H1 (cell line): ENCODE data around the gene DIAPH2. TPM values are rescaled to one million over a fixed set of nuclear protein-coding genes. Genes with fewer than 3 reads are reported as not detected.

Source experiments
- CTCF ChIA-PET: fragments of 300-600 bp; sonication (Branson Sonifier 250); formaldehyde crosslinking; loops from one replicate; lab custom pipeline; 2021; ENCODE audit not compliant: partially characterized antibody; lab: Charles Lee
- POLR2A ChIA-PET: fragments of 300-600 bp; sonication (Branson Sonifier 250); formaldehyde crosslinking; loops from one replicate; lab custom pipeline; 2021; ENCODE audit warnings: inconsistent platforms; ENCODE audit not compliant: partially characterized antibody; lab: Charles Lee
- DNase-seq, 2 experiments: peaks; one replicate each; pipeline versions ENCODE4 v3.0.0 to v3.0.0-alpha.2; 2010 to 2022; ENCODE audit warnings: low spot score in 2 of 2, low read depth in 1 of 2, mixed read lengths in 1 of 2
- FAIRE-seq: peaks from 2 replicates; lab custom pipeline; 2011; peaks lifted over from hg19 to GRCh38; lab: Jason Lieb, UNC
- H2AFZ ChIP-seq: 2 replicates; pipeline ENCODE4 v1.8.1; 2012; ENCODE audit warnings: low read length, inconsistent platforms
- H2AK5ac ChIP-seq: 2 replicates; pipeline ENCODE4 v1.6.1; 2013; ENCODE audit warnings: low read depth, low read length
- H2BK120ac ChIP-seq: replicated peaks from 2 replicates; pipeline ENCODE3; 2013; ENCODE audit warnings: low read depth, low read length, inconsistent platforms
- H2BK12ac ChIP-seq: 2 replicates; pipeline ENCODE4 v1.6.1; 2013; ENCODE audit warnings: low read depth, low read length
- H2BK15ac ChIP-seq: 2 replicates; pipeline ENCODE4 v1.6.1; 2013; ENCODE audit warnings: low read length
- H2BK20ac ChIP-seq: 2 replicates; pipeline ENCODE4 v1.6.1; 2013; ENCODE audit warnings: low read length
- H2BK5ac ChIP-seq: 2 replicates; pipeline ENCODE4 v1.6.1; 2013; ENCODE audit warnings: low read depth, low read length
- H3K14ac ChIP-seq: 2 replicates; pipeline ENCODE4 v1.6.1; 2013; ENCODE audit warnings: inconsistent platforms; ENCODE audit not compliant: insufficient read length
- H3K18ac ChIP-seq: 2 replicates; pipeline ENCODE4 v1.6.1; 2013; ENCODE audit warnings: low read length; ENCODE audit errors: extremely low read depth
- H3K23ac ChIP-seq: 2 replicates; pipeline ENCODE4 v1.6.1; 2013; ENCODE audit warnings: inconsistent platforms; ENCODE audit not compliant: insufficient read length
- H3K23me2 ChIP-seq: 2 replicates; pipeline ENCODE4 v1.6.1; 2013; ENCODE audit warnings: low read depth, low read length
- H3K27ac ChIP-seq: 2 replicates; pipeline ENCODE4 v1.6.1; 2011; ENCODE audit warnings: low read depth, low read length, inconsistent platforms
- H3K27me3 ChIP-seq, 4 experiments: replicated peaks in 1 of 4; 1 replicate in 1 of 4; 2 replicates in 3 of 4; pipeline versions ENCODE4 v1.6.1 to v1.8.1; 2011 to 2013; ENCODE audit warnings: low read length in 3 of 4, mild to moderate bottlenecking in 3 of 4, inconsistent platforms in 2 of 4, mixed read lengths in 2 of 4, moderate library complexity in 1 of 4; ENCODE audit not compliant: control insufficient read depth in 3 of 4, insufficient read depth in 3 of 4; ENCODE audit errors: extremely low read depth in 1 of 4
- H3K36me3 ChIP-seq, 4 experiments: 2 replicates each; pipeline versions ENCODE4 v1.6.1 to v1.8.1; 2011 to 2013; ENCODE audit warnings: mild to moderate bottlenecking in 4 of 4, low read length in 3 of 4, moderate library complexity in 2 of 4, control low read depth in 1 of 4, inconsistent platforms in 1 of 4; ENCODE audit not compliant: insufficient read depth in 4 of 4, control insufficient read depth in 2 of 4
- H3K4ac ChIP-seq: replicated peaks from 2 replicates; pipeline ENCODE3; 2013; ENCODE audit warnings: low read length, low read depth, mixed read lengths, inconsistent platforms; ENCODE audit not compliant: insufficient read length
- H3K4me1 ChIP-seq, 4 experiments: replicated peaks in 1 of 4; 1 replicate in 1 of 4; 2 replicates in 3 of 4; pipeline versions ENCODE4 v1.6.1 to v1.8.1; 2011 to 2013; ENCODE audit warnings: low read length in 3 of 4, inconsistent platforms in 2 of 4, mixed read lengths in 1 of 4; ENCODE audit not compliant: insufficient read depth in 4 of 4, control insufficient read depth in 3 of 4
- H3K4me2 ChIP-seq, 2 experiments: 2 replicates each; pipeline versions ENCODE4 v1.6.1 to v1.8.1; 2011 to 2013; ENCODE audit warnings: low read depth in 2 of 2, low read length in 2 of 2, control low read depth in 1 of 2, inconsistent platforms in 1 of 2, mild to moderate bottlenecking in 1 of 2; ENCODE audit not compliant: insufficient read depth in 1 of 2
- H3K4me3 ChIP-seq, 4 experiments: fragments of 200-600, 300-600 bp in 1 of 4; sonication (generic), shearing (Covaris generic), sonication (Bioruptor Twin) in 1 of 4; 2 replicates each; pipeline versions ENCODE4 v1.5.1 to v1.8.1; 2011 to 2016; ENCODE audit warnings: low read length in 4 of 4, low read depth in 3 of 4, control low read depth in 2 of 4, inconsistent platforms in 2 of 4, mild to moderate bottlenecking in 2 of 4, mixed read lengths in 1 of 4, moderate library complexity in 1 of 4; ENCODE audit not compliant: insufficient read depth in 2 of 4; ENCODE audit errors: extremely low read depth in 1 of 4
- H3K56ac ChIP-seq: replicated peaks from 2 replicates; pipeline ENCODE3; 2013; ENCODE audit warnings: low read depth, mild to moderate bottlenecking, mixed read lengths, low read length, inconsistent platforms; ENCODE audit not compliant: insufficient read length
- H3K79me1 ChIP-seq: 2 replicates; pipeline ENCODE4 v1.6.1; 2013; ENCODE audit warnings: low read depth, low read length, control low read depth
- H3K79me2 ChIP-seq, 2 experiments: 2 replicates each; pipeline versions ENCODE4 v1.6.1 to v1.8.1; 2012 to 2013; ENCODE audit warnings: low read length in 2 of 2, mild to moderate bottlenecking in 2 of 2, inconsistent platforms in 1 of 2; ENCODE audit not compliant: insufficient read depth in 2 of 2, control insufficient read depth in 1 of 2
- H3K9ac ChIP-seq, 4 experiments: replicated peaks in 1 of 4; 1 replicate in 1 of 4; 2 replicates in 3 of 4; pipeline versions ENCODE4 v1.6.1 to v1.8.1; 2011 to 2013; ENCODE audit warnings: low read depth in 3 of 4, low read length in 3 of 4, control low read depth in 2 of 4, mild to moderate bottlenecking in 2 of 4, moderate library complexity in 2 of 4, inconsistent platforms in 1 of 4; ENCODE audit errors: extremely low read depth in 1 of 4
- H3K9me3 ChIP-seq, 2 experiments: 2 replicates each; pipeline versions ENCODE4 v1.6.1 to v1.8.1; 2012 to 2013; ENCODE audit warnings: mild to moderate bottlenecking in 2 of 2, moderate library complexity in 2 of 2, control low read depth in 1 of 2, inconsistent platforms in 1 of 2, low read depth in 1 of 2, low read length in 1 of 2, mixed read lengths in 1 of 2; ENCODE audit not compliant: insufficient read depth in 2 of 2
- H4K20me1 ChIP-seq, 2 experiments: replicated peaks in 1 of 2; 2 replicates each; pipeline versions ENCODE3 to v1.8.1; 2011 to 2013; ENCODE audit warnings: inconsistent platforms in 2 of 2, low read length in 2 of 2, mild to moderate bottlenecking in 1 of 2; ENCODE audit not compliant: insufficient read depth in 2 of 2, control insufficient read depth in 1 of 2
- H4K5ac ChIP-seq: 2 replicates; pipeline ENCODE4 v1.6.1; 2013; ENCODE audit warnings: low read length, low read depth, mixed read lengths, inconsistent platforms; ENCODE audit not compliant: insufficient read length
- H4K8ac ChIP-seq: 2 replicates; pipeline ENCODE4 v1.8.0; 2013; ENCODE audit warnings: mild to moderate bottlenecking, moderate library complexity, low read length, inconsistent platforms; ENCODE audit not compliant: insufficient read depth; ENCODE audit errors: extremely low read depth
- H4K91ac ChIP-seq: replicated peaks from 2 replicates; pipeline ENCODE3; 2013; ENCODE audit warnings: low read length, mixed read lengths, inconsistent platforms; ENCODE audit not compliant: insufficient read length
- CBX5 ChIP-seq: fragments of 300-800, 300-1000 bp; sonication (generic); IDR thresholded peaks from 2 replicates; pipeline ENCODE4 v1.7.1; 2016; ENCODE audit warnings: antibody characterized with exemption, low read length, low read depth
- CHD2 ChIP-seq: IDR thresholded peaks from 2 replicates; pipeline ENCODE4 v1.6.1; 2012; ENCODE audit warnings: low read length, improper control_type of control experiment
- CREB1 ChIP-seq: IDR thresholded peaks from 2 replicates; pipeline ENCODE4 v1.6.1; 2012; ENCODE audit warnings: inconsistent platforms
- GABPA ChIP-seq: IDR thresholded peaks from 2 replicates; pipeline ENCODE4 v1.6.1; 2011; ENCODE audit warnings: mild to moderate bottlenecking, low read length, moderate library complexity, borderline replicate concordance; ENCODE audit not compliant: insufficient read depth
- HDAC6 ChIP-seq: IDR thresholded peaks from one replicate; pipeline ENCODE4 v1.7.1; 2012; ENCODE audit warnings: low read depth, mild to moderate bottlenecking, inconsistent platforms, low read length, moderate library complexity
- MAFK ChIP-seq: IDR thresholded peaks from 2 replicates; pipeline ENCODE4 v1.6.1; 2012; ENCODE audit warnings: low read depth, mild to moderate bottlenecking, improper control_type of control experiment, low read length
- POLR2A ChIP-seq, 2 experiments: IDR thresholded peaks; 1 replicate in 1 of 2; 2 replicates in 1 of 2; pipeline ENCODE4 v1.6.1; 2011; ENCODE audit warnings: low read depth in 2 of 2, low read length in 2 of 2, mild to moderate bottlenecking in 2 of 2; ENCODE audit errors: control extremely low read depth in 1 of 2
- POLR2AphosphoS5 ChIP-seq: IDR thresholded peaks from 2 replicates; pipeline ENCODE4 v1.6.1; 2011; ENCODE audit warnings: low read depth, low read length
- RAD21 ChIP-seq, 2 experiments: IDR thresholded peaks in 1 of 2; conservative IDR thresholded peaks in 1 of 2; 2 replicates each; pipeline ENCODE4 v1.6.1; 2011; ENCODE audit warnings: low read depth in 2 of 2, low read length in 2 of 2, improper control_type of control experiment in 1 of 2, inconsistent platforms in 1 of 2, mild to moderate bottlenecking in 1 of 2, moderate library complexity in 1 of 2
- SIX5 ChIP-seq: IDR thresholded peaks from 2 replicates; pipeline ENCODE4 v1.6.1; 2011; ENCODE audit warnings: mild to moderate bottlenecking, low read depth, low read length
- SUZ12 ChIP-seq: fragments of 200-600 bp; sonication (generic); IDR thresholded peaks from 2 replicates; pipeline ENCODE4 v1.6.1; 2012; ENCODE audit warnings: mild to moderate bottlenecking, inconsistent platforms, low read length, moderate library complexity, mixed read lengths
- WGBS, 2 experiments: shearing (Covaris generic) in 1 of 2; methylation state at CpG; one replicate each; pipeline versions ENCODE4 v1.1.6 to v1.1.7; 2013 to 2015; ENCODE audit warnings: low lambda C conversion rate in 2 of 2, mixed read lengths in 2 of 2, inconsistent platforms in 1 of 2, low coverage in 1 of 2, missing lambda C conversion rate in 1 of 2; ENCODE audit not compliant: insufficient replicate concordance in 2 of 2, insufficient coverage in 1 of 2, insufficient read length in 1 of 2; ENCODE audit errors: extremely low coverage in 1 of 2, missing lambda C conversion rate in 1 of 2; 5-methylcytosine and 5-hydroxymethylcytosine counted together
- polyA plus RNA-seq, 7 experiments: library from polyadenylated mRNA; depleted of rRNA in 3 of 7; stranded (reverse) in 5 of 7; unstranded in 2 of 7; fragments of >200 nt in 5 of 7; fragments of 200-250 nt in 2 of 7; gene quantifications; 1 replicate in 5 of 7; 2 replicates in 1 of 7; 4 replicates in 1 of 7; pipeline versions ENCODE4 v1.2.1 to v1.2.3, GENCODE V29; 2011 to 2013; ENCODE audit warnings: missing spikeins in 2 of 7, mixed read lengths in 2 of 7
- total RNA-seq: library from RNA; stranded (reverse); fragmentation: NEBNext Ultra II Directional; extraction: Animal tissue kit (Norgen Biotek cat#: 25700); gene quantifications from 2 replicates; pipeline ENCODE4 v1.2.1, GENCODE V29; 2021
- TF ChIP-seq, protein P1 (sequence below): IDR thresholded peaks from 2 replicates; pipeline ENCODE4 v1.6.1; 2011; ENCODE audit warnings: low read length, improper control_type of control experiment
- TF ChIP-seq, protein P2 (sequence below): IDR thresholded peaks from 2 replicates; pipeline ENCODE4 v1.6.1; 2012; ENCODE audit warnings: low read length, inconsistent platforms

Gene DIAPH2
- total and polyA plus RNA-seq, 2 of the 8 experiments (the other 6 are each of a cell fraction or from before 2014, with no cell fraction given) = 4.4 to 24.3 TPM

DNA sequence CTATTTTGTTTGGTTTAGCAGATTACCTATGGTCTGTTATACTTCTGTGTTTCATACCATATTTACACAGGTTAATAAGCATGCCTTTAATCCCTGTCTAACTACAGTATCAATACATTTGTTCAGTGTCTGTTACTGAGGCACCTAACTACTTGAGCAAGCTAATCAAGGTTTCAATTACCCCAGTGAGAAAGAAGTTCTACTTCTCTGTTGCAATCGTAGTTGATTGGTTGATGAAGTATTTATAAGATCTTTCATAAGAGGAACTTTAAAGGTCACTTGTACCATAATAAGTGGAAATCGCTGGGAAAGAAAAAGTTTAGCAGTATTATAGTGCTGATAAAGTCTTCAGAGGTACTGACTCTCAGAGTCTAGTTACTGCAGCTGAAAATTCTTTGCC is 689.6 kb downstream of the DIAPH2 start:
- H3K4me3 ChIP-seq = no peak overlapping the region
- H4K91ac ChIP-seq = no peak overlapping the region
- H3K23ac ChIP-seq = no peak overlapping the region
- H4K20me1 ChIP-seq = no peaks in the 10 kb centered on the region
- no peak overlapping the region for H2BK5ac ChIP-seq
- H3K9ac ChIP-seq = no peak overlapping the region
- H3K36me3 ChIP-seq = peaks cover 0 to 15% (median 4%) of the 10 kb centered on the region in 4 experiments; a peak in 4 of 8 replicates
- H2BK120ac ChIP-seq = no peak overlapping the region
- DNase-seq (no peak), FAIRE-seq (no peak)
- H3K27me3 ChIP-seq = no peaks in the 10 kb centered on the region
- H3K27ac ChIP-seq = no peak overlapping the region
- H3K79me2 ChIP-seq = no peaks in the 10 kb centered on the region
- no peak overlapping the region for H2AFZ ChIP-seq
- H3K4me1 ChIP-seq = no peaks in the 10 kb centered on the region
- H3K79me1 ChIP-seq = no peaks in the 10 kb centered on the region
- H3K14ac ChIP-seq = no peak overlapping the region
- no peak overlapping the region for H3K4ac ChIP-seq
- H2BK20ac ChIP-seq = no peak overlapping the region
- H4K5ac ChIP-seq = no peak overlapping the region
- H3K4me2 ChIP-seq = no peak overlapping the region
- H3K9me3 ChIP-seq = no peaks in the 10 kb centered on the region
- CTCF ChIA-PET = no interaction called here
- H3K18ac ChIP-seq = no peak overlapping the region
- no peak overlapping the region for H2AK5ac ChIP-seq
- H3K23me2 ChIP-seq = no peaks in the 10 kb centered on the region
- H2BK12ac ChIP-seq = no peak overlapping the region
- H2BK15ac ChIP-seq = no peak overlapping the region
- no peak overlapping the region for H3K56ac ChIP-seq
- no peak overlapping the region for H4K8ac ChIP-seq
- 81% methylated on average over 2 of the region's 2 CpGs; no CpG with 5 or more reads in 1 of the 2 experiments for WGBS, 2 experiments
- POLR2A ChIA-PET = no interaction called here
- TF ChIP-seq POLR2A (IDR thresholded peaks at IDR 0.05; ENCODE audit: control extremely low read depth in 1 of 2, low read depth in 2 of 2, low read length in 2 of 2) = no peak
- TF ChIP-seq POLR2AphosphoS5 = no peak
- TF ChIP-seq, protein P1, sequence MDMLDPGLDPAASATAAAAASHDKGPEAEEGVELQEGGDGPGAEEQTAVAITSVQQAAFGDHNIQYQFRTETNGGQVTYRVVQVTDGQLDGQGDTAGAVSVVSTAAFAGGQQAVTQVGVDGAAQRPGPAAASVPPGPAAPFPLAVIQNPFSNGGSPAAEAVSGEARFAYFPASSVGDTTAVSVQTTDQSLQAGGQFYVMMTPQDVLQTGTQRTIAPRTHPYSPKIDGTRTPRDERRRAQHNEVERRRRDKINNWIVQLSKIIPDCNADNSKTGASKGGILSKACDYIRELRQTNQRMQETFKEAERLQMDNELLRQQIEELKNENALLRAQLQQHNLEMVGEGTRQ = no peak
- no peak for TF ChIP-seq GABPA
- TF ChIP-seq MAFK = no peak
- TF ChIP-seq CREB1 = no peak
- no peak for TF ChIP-seq CHD2
- no peak for TF ChIP-seq HDAC6
- TF ChIP-seq, protein P2, sequence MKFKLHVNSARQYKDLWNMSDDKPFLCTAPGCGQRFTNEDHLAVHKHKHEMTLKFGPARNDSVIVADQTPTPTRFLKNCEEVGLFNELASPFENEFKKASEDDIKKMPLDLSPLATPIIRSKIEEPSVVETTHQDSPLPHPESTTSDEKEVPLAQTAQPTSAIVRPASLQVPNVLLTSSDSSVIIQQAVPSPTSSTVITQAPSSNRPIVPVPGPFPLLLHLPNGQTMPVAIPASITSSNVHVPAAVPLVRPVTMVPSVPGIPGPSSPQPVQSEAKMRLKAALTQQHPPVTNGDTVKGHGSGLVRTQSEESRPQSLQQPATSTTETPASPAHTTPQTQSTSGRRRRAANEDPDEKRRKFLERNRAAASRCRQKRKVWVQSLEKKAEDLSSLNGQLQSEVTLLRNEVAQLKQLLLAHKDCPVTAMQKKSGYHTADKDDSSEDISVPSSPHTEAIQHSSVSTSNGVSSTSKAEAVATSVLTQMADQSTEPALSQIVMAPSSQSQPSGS = no peak
- TF ChIP-seq CBX5 = no peak
- no peak for TF ChIP-seq SUZ12
- no peak for TF ChIP-seq RAD21 (IDR thresholded peaks at IDR 0.05 in 1 of 2, conservative IDR thresholded peaks at IDR 0.05 in 1 of 2; ENCODE audit: low read depth in 2 of 2, low read length in 2 of 2)
- TF ChIP-seq SIX5 = no peak
